Keratinocyte (primary cell): Measurements from ENCODE around the gene L1CAM. TPM values are rescaled to one million over a fixed set of nuclear protein-coding genes. Genes with fewer than 3 reads are reported as not detected.

Source experiments
- DNase-seq: peaks from one replicate; pipeline ENCODE4 v3.0.0-alpha.2; 2011; ENCODE audit warnings: low read depth, missing footprints, low spot score
- FAIRE-seq: peaks from 2 replicates; lab custom pipeline; 2011; peaks lifted over from hg19 to GRCh38; lab: Jason Lieb, UNC
- H2AFZ ChIP-seq: 2 replicates; pipeline ENCODE4 v1.6.0; 2012; ENCODE audit warnings: low read length, control low read depth, inconsistent platforms; ENCODE audit not compliant: control insufficient read depth
- H3K27ac ChIP-seq: 2 replicates; pipeline ENCODE4 v1.5.1; 2011; ENCODE audit warnings: low read length; ENCODE audit not compliant: control insufficient read depth, insufficient read depth
- H3K27me3 ChIP-seq: 3 replicates; pipeline ENCODE4 v1.6.0; 2011; ENCODE audit warnings: low read length; ENCODE audit not compliant: control insufficient read depth, insufficient read depth; ENCODE audit errors: extremely low read depth
- H3K36me3 ChIP-seq, 2 experiments: 2 replicates in 1 of 2; 3 replicates in 1 of 2; pipeline ENCODE4 v1.5.1; 2011; ENCODE audit warnings: low read length in 2 of 2, mild to moderate bottlenecking in 1 of 2; ENCODE audit not compliant: control insufficient read depth in 2 of 2, insufficient read depth in 2 of 2; ENCODE audit errors: extremely low read depth in 1 of 2
- H3K4me1 ChIP-seq: 3 replicates; pipeline ENCODE4 v1.5.1; 2011; ENCODE audit warnings: low read length; ENCODE audit not compliant: control insufficient read depth, insufficient read depth; ENCODE audit errors: extremely low read depth
- H3K4me2 ChIP-seq: 3 replicates; pipeline ENCODE4 v1.6.0; 2011; ENCODE audit warnings: low read depth, low read length; ENCODE audit not compliant: control insufficient read depth, insufficient read depth; ENCODE audit errors: extremely low read depth
- H3K4me3 ChIP-seq, 3 experiments: fragments of 200-600 bp in 1 of 3; sonication (generic) in 1 of 3; 2 replicates in 2 of 3; 3 replicates in 1 of 3; pipeline ENCODE4 v1.5.1; 2011 to 2016; ENCODE audit warnings: low read length in 3 of 3, mild to moderate bottlenecking in 3 of 3, control low read depth in 2 of 3, inconsistent platforms in 1 of 3, low read depth in 1 of 3, mixed read lengths in 1 of 3, mixed run types in 1 of 3, moderate library complexity in 1 of 3; ENCODE audit not compliant: control insufficient read depth in 2 of 3, insufficient read depth in 2 of 3; ENCODE audit errors: extremely low read depth in 1 of 3
- H3K79me2 ChIP-seq: 2 replicates; pipeline ENCODE4 v1.6.0; 2012; ENCODE audit warnings: low read length; ENCODE audit not compliant: control insufficient read depth, insufficient read depth
- H3K9ac ChIP-seq: 3 replicates; pipeline ENCODE4 v1.6.0; 2011; ENCODE audit warnings: low read length; ENCODE audit not compliant: control insufficient read depth, insufficient read depth; ENCODE audit errors: extremely low read depth
- H3K9me1 ChIP-seq: 3 replicates; pipeline ENCODE4 v1.6.0; 2011; ENCODE audit warnings: low read length; ENCODE audit not compliant: control insufficient read depth, insufficient read depth; ENCODE audit errors: extremely low read depth
- H3K9me3 ChIP-seq: 2 replicates; pipeline ENCODE4 v1.5.1; 2012; ENCODE audit warnings: low read depth, low read length; ENCODE audit not compliant: control insufficient read depth
- H4K20me1 ChIP-seq: 3 replicates; pipeline ENCODE4 v1.6.0; 2011; ENCODE audit warnings: low read length; ENCODE audit not compliant: control insufficient read depth, insufficient read depth; ENCODE audit errors: extremely low read depth
- EZH2 ChIP-seq: IDR thresholded peaks from one replicate; pipeline ENCODE4 v1.6.1; 2012; ENCODE audit warnings: inconsistent platforms, mild to moderate bottlenecking, low read length, moderate library complexity
- dilution Hi-C: fragments of 300-500 bp; cut with MboI; formaldehyde crosslinking; loops from one replicate; pipeline ENCODE4 v1.7.0; 2020; ENCODE audit warnings: low sequenced_read_pairs; ENCODE audit not compliant: extremely low pct_ligation_motif_present
- polyA plus RNA-seq, 5 experiments: library from polyadenylated mRNA; depleted of rRNA in 3 of 5; stranded (reverse) in 3 of 5; stranded (forward) in 1 of 5; unstranded in 1 of 5; fragments of >200 nt; gene quantifications; 1 replicate in 1 of 5; 2 replicates in 3 of 5; 3 replicates in 1 of 5; pipeline versions ENCODE4 v1.2.1 to v1.2.3, GENCODE V29; 2011 to 2012; ENCODE audit warnings: missing spikeins in 2 of 5, low read depth in 1 of 5, low replicate concordance in 1 of 5
- TF ChIP-seq, protein P1 (sequence below), 3 experiments: IDR thresholded peaks in 1 of 3; conservative IDR thresholded peaks in 1 of 3; optimal IDR thresholded peaks in 1 of 3; 2 replicates in 2 of 3; 3 replicates in 1 of 3; pipeline versions ENCODE3 to v1.5.1; 2011; ENCODE audit warnings: low read length in 3 of 3, mild to moderate bottlenecking in 3 of 3, moderate library complexity in 2 of 3, control low read depth in 1 of 3, inconsistent platforms in 1 of 3; ENCODE audit not compliant: insufficient read depth in 2 of 3; ENCODE audit errors: extremely low read depth in 1 of 3

L1CAM gene
- polyA plus RNA-seq, 1 donor (not counting 4 experiments of a cell fraction or from before 2014, with no cell fraction given) = 18.2 TPM

DNA sequence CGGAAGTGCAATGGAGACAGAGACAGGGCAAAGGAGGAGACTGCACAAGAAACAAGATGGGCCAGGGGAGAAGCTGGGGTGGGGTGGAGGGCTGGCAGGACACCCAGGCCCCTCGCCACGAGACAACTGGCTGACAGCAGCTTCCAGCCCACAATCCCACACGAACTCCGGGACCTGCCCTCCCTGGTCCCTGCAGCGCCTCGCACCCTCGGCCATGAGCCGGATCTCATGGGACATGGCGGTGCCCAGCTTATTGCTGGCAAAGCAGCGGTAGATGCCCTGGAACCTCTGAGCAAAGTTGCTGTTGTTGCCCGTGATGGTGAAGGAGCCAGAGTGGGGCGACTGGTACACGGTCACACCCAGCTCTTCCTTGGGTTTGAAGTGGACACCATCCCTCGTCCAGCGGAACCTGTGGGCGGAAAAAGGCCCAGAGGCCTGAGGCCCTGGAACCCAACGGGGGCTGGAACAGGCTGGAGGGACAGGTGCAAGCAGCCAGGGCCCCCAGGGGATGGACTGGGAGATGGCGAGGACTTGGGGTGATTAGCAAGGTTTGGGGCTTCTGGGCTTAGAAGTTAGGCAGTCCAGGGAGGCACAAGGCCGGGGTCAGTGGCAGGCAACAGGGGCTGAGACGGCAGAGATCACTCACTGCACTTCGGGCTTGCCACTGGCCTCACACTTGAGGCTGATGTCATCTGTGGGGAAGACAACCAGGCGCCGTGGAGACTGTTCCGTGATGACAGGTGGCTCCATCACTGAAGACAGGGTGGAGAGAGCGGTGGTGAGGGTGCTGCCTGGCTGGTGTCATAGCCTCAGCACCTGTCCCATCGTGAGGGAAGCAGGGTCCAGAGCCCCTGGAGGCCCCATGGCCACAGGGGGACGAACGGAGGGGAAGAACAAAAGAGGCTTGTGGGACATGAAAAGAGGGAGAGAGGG, 13.8 kb downstream of the L1CAM start:
- Histone ChIP-seq H3K4me1 (no peaks in the 10 kb centered on the region), H3K9ac (no peak overlapping the region), H2AFZ (no peak overlapping the region), H4K20me1 (no peaks in the 10 kb centered on the region), H3K4me3 (no peak overlapping the region), H3K36me3 (peaks cover 0 to 9% of the 10 kb centered on the region in 2 experiments), H3K4me2 (no peak overlapping the region), H3K9me3 (no peaks in the 10 kb centered on the region), H3K27ac (no peak overlapping the region), H3K79me2 (no peaks in the 10 kb centered on the region), H3K27me3 (no peaks in the 10 kb centered on the region), H3K9me1 (no peaks in the 10 kb centered on the region)
- FAIRE-seq = no peak
- dilution Hi-C loops = no loop called here
- DNase-seq = no peak
- no peak for TF ChIP-seq EZH2
- TF ChIP-seq, protein P1, sequence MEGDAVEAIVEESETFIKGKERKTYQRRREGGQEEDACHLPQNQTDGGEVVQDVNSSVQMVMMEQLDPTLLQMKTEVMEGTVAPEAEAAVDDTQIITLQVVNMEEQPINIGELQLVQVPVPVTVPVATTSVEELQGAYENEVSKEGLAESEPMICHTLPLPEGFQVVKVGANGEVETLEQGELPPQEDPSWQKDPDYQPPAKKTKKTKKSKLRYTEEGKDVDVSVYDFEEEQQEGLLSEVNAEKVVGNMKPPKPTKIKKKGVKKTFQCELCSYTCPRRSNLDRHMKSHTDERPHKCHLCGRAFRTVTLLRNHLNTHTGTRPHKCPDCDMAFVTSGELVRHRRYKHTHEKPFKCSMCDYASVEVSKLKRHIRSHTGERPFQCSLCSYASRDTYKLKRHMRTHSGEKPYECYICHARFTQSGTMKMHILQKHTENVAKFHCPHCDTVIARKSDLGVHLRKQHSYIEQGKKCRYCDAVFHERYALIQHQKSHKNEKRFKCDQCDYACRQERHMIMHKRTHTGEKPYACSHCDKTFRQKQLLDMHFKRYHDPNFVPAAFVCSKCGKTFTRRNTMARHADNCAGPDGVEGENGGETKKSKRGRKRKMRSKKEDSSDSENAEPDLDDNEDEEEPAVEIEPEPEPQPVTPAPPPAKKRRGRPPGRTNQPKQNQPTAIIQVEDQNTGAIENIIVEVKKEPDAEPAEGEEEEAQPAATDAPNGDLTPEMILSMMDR (optimal IDR thresholded peaks at IDR 0.05 in 1 of 3, IDR thresholded peaks at IDR 0.05 in 1 of 3, conservative IDR thresholded peaks at IDR 0.05 in 1 of 3; ENCODE audit: extremely low read depth in 1 of 3, insufficient read depth in 2 of 3, low read length in 3 of 3) = no peak

DNA sequence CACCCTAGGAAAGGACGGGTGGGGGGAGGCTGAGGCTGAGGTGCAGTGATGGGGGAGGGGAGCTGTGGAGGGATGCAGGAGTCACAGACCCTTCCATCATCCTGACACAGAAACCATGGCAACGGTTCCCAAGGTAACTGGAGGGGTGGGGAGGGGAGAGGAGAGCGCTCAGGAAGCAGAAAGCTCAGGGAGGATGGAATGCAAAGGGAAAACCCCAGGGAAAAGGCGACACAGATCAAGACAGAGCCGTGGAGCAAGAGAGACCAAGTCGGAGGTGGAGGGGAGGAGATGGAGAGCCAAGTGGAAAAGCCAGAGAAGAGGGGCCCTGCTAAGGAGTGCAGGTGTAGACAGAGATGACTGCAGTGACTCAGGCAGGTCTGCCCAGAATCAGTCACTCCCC, 14.5 kb downstream of the L1CAM start:
- FAIRE-seq (no peak), DNase-seq (no peak)
- Histone ChIP-seq H3K27ac (no peak overlapping the region), H3K27me3 (no peaks in the 10 kb centered on the region), H3K9ac (no peak overlapping the region), H3K4me1 (no peaks in the 10 kb centered on the region), H4K20me1 (no peaks in the 10 kb centered on the region), H3K4me3 (no peak overlapping the region), H2AFZ (no peak overlapping the region), H3K4me2 (no peak overlapping the region), H3K79me2 (no peaks in the 10 kb centered on the region), H3K9me3 (no peaks in the 10 kb centered on the region), H3K36me3 (peaks cover 0 to 9% of the 10 kb centered on the region in 2 experiments), H3K9me1 (no peaks in the 10 kb centered on the region)
- dilution Hi-C loops = no loop called here
- TF ChIP-seq, protein P1 (optimal IDR thresholded peaks at IDR 0.05 in 1 of 3, IDR thresholded peaks at IDR 0.05 in 1 of 3, conservative IDR thresholded peaks at IDR 0.05 in 1 of 3; ENCODE audit: extremely low read depth in 1 of 3, insufficient read depth in 2 of 3, low read length in 3 of 3) = no peak
- no peak for TF ChIP-seq EZH2
